ENCODE data around the gene SERPINE1.

DNA sequence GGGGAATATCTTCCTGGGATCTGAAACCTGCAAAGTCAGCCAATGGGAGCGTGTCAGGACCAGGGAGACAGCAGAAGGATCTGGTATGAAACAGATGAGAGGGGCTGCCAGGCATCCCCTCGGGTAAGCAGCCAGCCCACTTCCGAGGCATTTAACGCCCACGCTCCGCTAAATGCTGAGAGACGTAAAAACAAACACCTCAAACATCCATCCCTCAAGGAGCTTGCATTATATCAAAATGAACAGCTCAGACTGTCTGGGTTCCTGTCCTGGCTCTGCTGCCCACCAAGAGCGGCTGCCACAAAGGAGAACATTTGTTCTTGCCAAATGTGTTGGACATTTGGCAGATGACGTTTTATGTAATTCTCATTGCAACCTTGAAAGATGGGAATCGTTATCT lies 7.0 kb upstream of the SERPINE1 start:
- TF ChIP-seq, protein P1, sequence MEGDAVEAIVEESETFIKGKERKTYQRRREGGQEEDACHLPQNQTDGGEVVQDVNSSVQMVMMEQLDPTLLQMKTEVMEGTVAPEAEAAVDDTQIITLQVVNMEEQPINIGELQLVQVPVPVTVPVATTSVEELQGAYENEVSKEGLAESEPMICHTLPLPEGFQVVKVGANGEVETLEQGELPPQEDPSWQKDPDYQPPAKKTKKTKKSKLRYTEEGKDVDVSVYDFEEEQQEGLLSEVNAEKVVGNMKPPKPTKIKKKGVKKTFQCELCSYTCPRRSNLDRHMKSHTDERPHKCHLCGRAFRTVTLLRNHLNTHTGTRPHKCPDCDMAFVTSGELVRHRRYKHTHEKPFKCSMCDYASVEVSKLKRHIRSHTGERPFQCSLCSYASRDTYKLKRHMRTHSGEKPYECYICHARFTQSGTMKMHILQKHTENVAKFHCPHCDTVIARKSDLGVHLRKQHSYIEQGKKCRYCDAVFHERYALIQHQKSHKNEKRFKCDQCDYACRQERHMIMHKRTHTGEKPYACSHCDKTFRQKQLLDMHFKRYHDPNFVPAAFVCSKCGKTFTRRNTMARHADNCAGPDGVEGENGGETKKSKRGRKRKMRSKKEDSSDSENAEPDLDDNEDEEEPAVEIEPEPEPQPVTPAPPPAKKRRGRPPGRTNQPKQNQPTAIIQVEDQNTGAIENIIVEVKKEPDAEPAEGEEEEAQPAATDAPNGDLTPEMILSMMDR (IDR thresholded peaks at IDR 0.05), result no peak
- TF ChIP-seq POLR2A (IDR thresholded peaks at IDR 0.05), result no peak

Measured in Peyer's patch (tissue), 4 donors.